HepG2 (cell line): ENCODE results near the gene SORBS2. TPM values are rescaled to one million over a fixed set of nuclear protein-coding genes. Genes with fewer than 3 reads are reported as not detected.
A peak's percentile ranks its signal among the peaks of the same experiment; 100 is the strongest.

Experiments used
- AKNA ChIP-seq: sonication (generic); formaldehyde crosslinking; IDR thresholded peaks from 2 replicates; pipeline ENCODE4 v1.4.0; 2020; ENCODE audit warnings: missing genetic modification reagents, borderline replicate concordance
- CREM ChIP-seq, 2 experiments: sonication (generic) in 1 of 2; formaldehyde crosslinking in 1 of 2; IDR thresholded peaks; 2 replicates each; pipeline versions ENCODE4 v1.4.0 to v1.6.1; 2016 to 2020; ENCODE audit warnings: antibody characterized with exemption in 1 of 2, mild to moderate bottlenecking in 1 of 2, missing genetic modification reagents in 1 of 2
- CSRNP2 ChIP-seq: sonication (generic); formaldehyde crosslinking; conservative IDR thresholded peaks from 2 replicates; pipeline ENCODE4 v1.8.0; 2022; ENCODE audit warnings: low read depth, missing genetic modification reagents
- IRF1 ChIP-seq: sonication (generic); formaldehyde crosslinking; IDR thresholded peaks from 2 replicates; pipeline ENCODE4 v1.4.0; 2020; ENCODE audit warnings: low read depth, mild to moderate bottlenecking, missing genetic modification reagents
- MTF2 ChIP-seq: sonication (generic); formaldehyde crosslinking; IDR thresholded peaks from 2 replicates; pipeline ENCODE4 v1.5.0; 2020; ENCODE audit warnings: missing genetic modification reagents, borderline replicate concordance
- SMARCE1 ChIP-seq: fragments of 450-650 bp; IDR thresholded peaks from 2 replicates; pipeline ENCODE4 v1.6.1; 2017; ENCODE audit warnings: borderline replicate concordance
- SOX13 ChIP-seq, 3 experiments: fragments of 450-650 bp in 1 of 3; sonication (generic) in 1 of 3; formaldehyde crosslinking in 1 of 3; IDR thresholded peaks in 2 of 3; conservative IDR thresholded peaks in 1 of 3; 2 replicates each; pipeline versions ENCODE4 v1.5.0 to v1.6.1; 2016 to 2020; ENCODE audit warnings: antibody characterized with exemption in 1 of 3, mild to moderate bottlenecking in 1 of 3, missing compliant biosample characterization in 1 of 3, missing genetic modification reagents in 1 of 3, moderate library complexity in 1 of 3
- TP53 ChIP-seq: sonication (generic); formaldehyde crosslinking; conservative IDR thresholded peaks from 2 replicates; pipeline ENCODE4 v1.4.0; 2020; ENCODE audit warnings: missing genetic modification reagents
- ZBTB1 ChIP-seq: sonication (generic); formaldehyde crosslinking; IDR thresholded peaks from 2 replicates; pipeline ENCODE4 v1.4.0; 2020; ENCODE audit warnings: missing genetic modification reagents, borderline replicate concordance
- ZBTB33 ChIP-seq: sonication (generic); formaldehyde crosslinking; IDR thresholded peaks from 2 replicates; pipeline ENCODE4 v1.4.0; 2020; ENCODE audit warnings: missing genetic modification reagents
- ZFAT ChIP-seq: sonication (generic); formaldehyde crosslinking; conservative IDR thresholded peaks from 2 replicates; pipeline ENCODE4 v1.8.1; 2023; ENCODE audit warnings: missing genetic modification reagents, inconsistent platforms
- ZNF432 ChIP-seq: sonication (generic); formaldehyde crosslinking; IDR thresholded peaks from 2 replicates; pipeline ENCODE4 v1.5.0; 2020; ENCODE audit warnings: missing genetic modification reagents, mild to moderate bottlenecking, borderline replicate concordance
- ZNF484 ChIP-seq: sonication (generic); formaldehyde crosslinking; IDR thresholded peaks from 2 replicates; pipeline ENCODE4 v1.5.1; 2020; ENCODE audit warnings: mild to moderate bottlenecking, low read depth, missing genetic modification reagents, borderline replicate concordance
- ZNF549 ChIP-seq: sonication (generic); formaldehyde crosslinking; IDR thresholded peaks from 2 replicates; pipeline ENCODE4 v1.5.0; 2020; ENCODE audit warnings: missing genetic modification reagents
- ZNF615 ChIP-seq: sonication (generic); formaldehyde crosslinking; IDR thresholded peaks from 2 replicates; pipeline ENCODE4 v1.5.0; 2020; ENCODE audit warnings: mild to moderate bottlenecking, missing genetic modification reagents, borderline replicate concordance
- ZNF619 ChIP-seq: sonication (generic); formaldehyde crosslinking; IDR thresholded peaks from 2 replicates; pipeline ENCODE4 v1.4.0; 2020; ENCODE audit warnings: mild to moderate bottlenecking, missing genetic modification reagents
- ZNF878 ChIP-seq: sonication (generic); formaldehyde crosslinking; IDR thresholded peaks from 2 replicates; pipeline ENCODE4 v1.8.1; 2023; ENCODE audit warnings: mild to moderate bottlenecking, missing genetic modification reagents, moderate library complexity
- ZUFSP ChIP-seq: sonication (generic); formaldehyde crosslinking; IDR thresholded peaks from 2 replicates; pipeline ENCODE4 v1.9.0; 2021; ENCODE audit warnings: missing genetic modification reagents, mild to moderate bottlenecking, borderline replicate concordance
- polyA plus RNA-seq, 8 experiments: library from polyadenylated mRNA; depleted of rRNA in 3 of 8; stranded (reverse) in 7 of 8; unstranded in 1 of 8; fragments of >200 nt; fragmentation: Illumina TruSeq in 4 of 8; extraction: Trizol in 4 of 8; gene quantifications; 2 replicates each; pipeline versions ENCODE4 v1.2.1 to v1.2.3, GENCODE V29; 2011 to 2016; ENCODE audit warnings: low read depth in 4 of 8, missing spikeins in 1 of 8, mixed read lengths in 1 of 8; ENCODE audit not compliant: insufficient read depth in 1 of 8
- total RNA-seq, 5 experiments: library from RNA; depleted of rRNA; stranded (reverse); fragments of >200 nt; fragmentation: Illumina TruSeq; extraction: Trizol; gene quantifications; 2 replicates each; pipeline ENCODE4 v1.2.3, GENCODE V29; 2016; ENCODE audit warnings: low read depth in 1 of 5

SORBS2 gene
- total and polyA plus RNA-seq, 2 of the 13 experiments (the other 11 are each of a cell fraction or from before 2014, with no cell fraction given) = 25.0 to 80.5 TPM

- no peak for TF ChIP-seq ZBTB33 (CRISPR knock-in tag)
- TF ChIP-seq SMARCE1 = no peak
- TF ChIP-seq IRF1 = no peak
- TF ChIP-seq MTF2 = no peak
- TF ChIP-seq TP53 (CRISPR knock-in tag) = no peak
- no peak for TF ChIP-seq ZNF484
- TF ChIP-seq CSRNP2 (CRISPR knock-in tag) = no peak
- peak; percentile 45; the same call in 1 of the 2 replicates for TF ChIP-seq SOX13 (IDR thresholded peaks at IDR 0.05)
- peak in 1 of 2 experiments; percentile 89; a peak in 2 of 4 replicates for TF ChIP-seq SOX13 (CRISPR knock-in tag; conservative IDR thresholded peaks at IDR 0.05 in 1 of 2, IDR thresholded peaks at IDR 0.05 in 1 of 2)
- TF ChIP-seq ZNF878 = no peak
- no peak for TF ChIP-seq AKNA (CRISPR knock-in tag)
- no peak for TF ChIP-seq ZNF619
- no peak for TF ChIP-seq ZNF432 (CRISPR knock-in tag)
- no peak for TF ChIP-seq ZUFSP (CRISPR knock-in tag)
- no peak for TF ChIP-seq ZFAT (CRISPR knock-in tag)
- no peak for TF ChIP-seq ZNF549 (CRISPR knock-in tag)
- TF ChIP-seq ZBTB1 (CRISPR knock-in tag) = no peak
- peak; percentile 74; the same call in 1 of the 2 replicates for TF ChIP-seq CREM (IDR thresholded peaks at IDR 0.05)
- no peak for TF ChIP-seq CREM (CRISPR knock-in tag; IDR thresholded peaks at IDR 0.05)
- no peak for TF ChIP-seq ZNF615 (CRISPR knock-in tag)
Observed at GRCh38 chr4:185713731-185714130, 98.3 kb downstream of the SORBS2 start (continued).
